Stimulated activated CD8-positive, alpha-beta memory T cell treated with anti-CD3 and anti-CD28 coated beads, Interleukin-4, amount 100 ng/mL, for 24 hours (primary cell): ENCODE results near the gene L1CAM.

ENCODE experiments used
- DNase-seq: peaks from one replicate; pipeline ENCODE4 v3.0.0-alpha.2; 2020; ENCODE audit warnings: low read depth

Gene L1CAM

GRCh38 chrX:153885968-153886903 lies at the start of gene L1CAM:
L1CAM (minus strand) TSS chrX:153886173; CDS start chrX:153875836, 10,337 bp downstream.
- no peak for DNase-seq

GRCh38 chrX:153935326-153935851 lies 49.4 kb upstream of the L1CAM start:
- no peak for DNase-seq

GRCh38 chrX:153934762-153935325 lies 48.9 kb upstream of the L1CAM start, which contains the start of gene NAA10:
NAA10 (minus strand) TSS chrX:153935037; CDS start chrX:153934904, 133 bp downstream.
- peak; percentile 64 for DNase-seq

GRCh38 chrX:153934148-153934761 lies 48.3 kb upstream of the L1CAM start:
- no peak for DNase-seq

GRCh38 chrX:153933748-153934147 lies 47.8 kb upstream of the L1CAM start:
- no peak for DNase-seq

GRCh38 chrX:153932220-153932915 lies 46.4 kb upstream of the L1CAM start:
- no peak for DNase-seq

GRCh38 chrX:153931748-153932147 lies 45.8 kb upstream of the L1CAM start:
- DNase-seq, result no peak

GRCh38 chrX:153931151-153931550 lies 45.2 kb upstream of the L1CAM start:
- no peak for DNase-seq

GRCh38 chrX:153930011-153930910 lies 44.3 kb upstream of the L1CAM start:
- no peak for DNase-seq

- no peak for DNase-seq
Observed at GRCh38 chrX:153929576-153929975, 43.6 kb upstream of the L1CAM start.

- no peak for DNase-seq
Observed at GRCh38 chrX:153928846-153929245, 42.9 kb upstream of the L1CAM start.

GRCh38 chrX:153927922-153928760 lies 42.2 kb upstream of the L1CAM start:
- peak; percentile 92 for DNase-seq

- DNase-seq, result no peak
Observed at GRCh38 chrX:153927672-153927921, 41.6 kb upstream of the L1CAM start.

- peak; percentile 59 for DNase-seq
Observed at GRCh38 chrX:153926858-153927671, 41.1 kb upstream of the L1CAM start.

- DNase-seq, result no peak
Observed at GRCh38 chrX:153926552-153926857, 40.5 kb upstream of the L1CAM start.

GRCh38 chrX:153925739-153926551 lies 40.0 kb upstream of the L1CAM start, which contains the start of gene ARHGAP4:
ARHGAP4 (minus strand) TSS chrX:153926264; CDS start chrX:153926202, 62 bp downstream.
- no peak for DNase-seq

GRCh38 chrX:153925387-153925738 lies 39.4 kb upstream of the L1CAM start:
- DNase-seq, result no peak

- no peak for DNase-seq
Observed at GRCh38 chrX:153924149-153924861, 38.3 kb upstream of the L1CAM start.
